Spinal cord (tissue), 10 donors: ENCODE data around the gene MSMO1. TPM values are rescaled to one million over a fixed set of nuclear protein-coding genes. Genes with fewer than 3 reads are reported as not detected.

Source experiments
- DNase-seq, 6 donors: peaks; one replicate each; pipeline versions ENCODE4 v3.0.0 to v3.0.0-alpha.2; 2013 to 2015; ENCODE audit warnings: low spot score in 6 of 6, low read depth in 4 of 6
- H3K27ac ChIP-seq: one replicate; pipeline ENCODE4 v1.5.1; 2013; ENCODE audit warnings: low read depth, low read length, control low read depth
- H3K27me3 ChIP-seq: one replicate; pipeline ENCODE4 v1.6.1; 2013; ENCODE audit warnings: low read length; ENCODE audit not compliant: control insufficient read depth, insufficient read depth
- H3K36me3 ChIP-seq: one replicate; pipeline ENCODE4 v1.6.1; 2013; ENCODE audit warnings: low read length; ENCODE audit not compliant: control insufficient read depth, insufficient read depth
- H3K4me1 ChIP-seq: one replicate; pipeline ENCODE4 v1.6.1; 2013; ENCODE audit warnings: low read length; ENCODE audit not compliant: control insufficient read depth, insufficient read depth
- H3K4me3 ChIP-seq: one replicate; pipeline ENCODE4 v1.5.1; 2013; ENCODE audit warnings: low read depth, low read length, control low read depth
- H3K9me3 ChIP-seq: one replicate; pipeline ENCODE4 v1.6.1; 2013; ENCODE audit warnings: low read length; ENCODE audit not compliant: control insufficient read depth, insufficient read depth
- WGBS: methylation state at CpG from one replicate; pipeline ENCODE4 v1.1.5; 2013; ENCODE audit warnings: missing lambda C conversion rate; ENCODE audit not compliant: insufficient coverage; 5-methylcytosine and 5-hydroxymethylcytosine counted together
- polyA plus RNA-seq, 2 donors: library from polyadenylated mRNA; unstranded; fragments of 120-200 nt; gene quantifications; one replicate each; pipeline ENCODE4 v1.2.1, GENCODE V29; 2013; ENCODE audit not compliant: insufficient read length in 2 of 2
- total RNA-seq, 2 donors: library from RNA; depleted of rRNA in 1 of 2; stranded (reverse); fragments of 120-200 nt in 1 of 2; fragments of >200 nt in 1 of 2; gene quantifications; one replicate each; pipeline versions ENCODE4 v1.2.3 to v1.2.4, GENCODE V29; 2013 to 2014
- donor health status: healthy.

Gene MSMO1
- total and polyA plus RNA-seq, 4 donors = 129 to 500 (median 184) TPM

- H3K9me3 ChIP-seq = no peaks in the 10 kb centered on the region
- no peaks in the 10 kb centered on the region for H3K4me1 ChIP-seq
- H3K36me3 ChIP-seq = no peaks in the 10 kb centered on the region
- DNase-seq = no peak
- H3K27ac ChIP-seq = no peak overlapping the region
- 95% methylated on average over 5 of the region's 5 CpGs for WGBS
- no peaks in the 10 kb centered on the region for H3K27me3 ChIP-seq
- no peak overlapping the region for H3K4me3 ChIP-seq
Observed at GRCh38 chr4:165351359-165352130, 24.1 kb downstream of the MSMO1 start.

- Histone ChIP-seq H3K9me3 (no peaks in the 10 kb centered on the region), H3K27ac (no peak overlapping the region), H3K4me3 (no peak overlapping the region), H3K36me3 (no peaks in the 10 kb centered on the region), H3K27me3 (no peaks in the 10 kb centered on the region), H3K4me1 (no peaks in the 10 kb centered on the region)
- DNase-seq = peak in 2 of 6 donors; percentile 83 to 87
- 0% methylated on average over 1 of the region's 2 CpGs for WGBS
Observed at GRCh38 chr4:165355900-165356300, 28.4 kb downstream of the MSMO1 start.

- no CpG with 5 or more reads among the region's 2 CpGs for WGBS
- no peak for DNase-seq
- Histone ChIP-seq H3K4me3 (no peak overlapping the region), H3K4me1 (no peaks in the 10 kb centered on the region), H3K36me3 (no peaks in the 10 kb centered on the region), H3K27ac (no peak overlapping the region), H3K27me3 (no peaks in the 10 kb centered on the region), H3K9me3 (no peaks in the 10 kb centered on the region)
Observed at GRCh38 chr4:165359506-165359905, 32.0 kb downstream of the MSMO1 start.

- no peaks in the 10 kb centered on the region for H3K36me3 ChIP-seq
- WGBS = 43% methylated on average over 1 of the region's 6 CpGs
- DNase-seq = no peak
Observed at GRCh38 chr4:165360041-165360695, 32.7 kb downstream of the MSMO1 start.

GRCh38 chr4:165360985-165361670 is 33.7 kb downstream of the MSMO1 start:
- Histone ChIP-seq H3K4me1 (no peaks in the 10 kb centered on the region), H3K36me3 (no peaks in the 10 kb centered on the region), H3K9me3 (no peaks in the 10 kb centered on the region), H3K27ac (no peak overlapping the region), H3K4me3 (no peak overlapping the region), H3K27me3 (no peaks in the 10 kb centered on the region)
- no peak for DNase-seq
- 87% methylated on average over 7 of the region's 7 CpGs for WGBS

More at GRCh38 chr4:165360041-165360695, 32.7 kb downstream of the MSMO1 start:
- no peak overlapping the region for H3K4me3 ChIP-seq
- no peak overlapping the region for H3K27ac ChIP-seq
- H3K9me3 ChIP-seq = no peaks in the 10 kb centered on the region
- H3K27me3 ChIP-seq = no peaks in the 10 kb centered on the region
- H3K4me1 ChIP-seq = no peaks in the 10 kb centered on the region

- Histone ChIP-seq H3K27me3 (no peaks in the 10 kb centered on the region), H3K36me3 (no peaks in the 10 kb centered on the region), H3K9me3 (no peaks in the 10 kb centered on the region), H3K4me3 (no peak overlapping the region), H3K27ac (no peak overlapping the region), H3K4me1 (no peaks in the 10 kb centered on the region)
- no peak for DNase-seq
- no CpG with 5 or more reads among the region's 2 CpGs for WGBS
Observed at GRCh38 chr4:165361810-165362209, 34.3 kb downstream of the MSMO1 start.

- H3K36me3 ChIP-seq = no peaks in the 10 kb centered on the region
- 42% methylated on average over 1 of the region's 2 CpGs for WGBS
- no peak overlapping the region for H3K27ac ChIP-seq
- no peak overlapping the region for H3K4me3 ChIP-seq
- H3K9me3 ChIP-seq = no peaks in the 10 kb centered on the region
- DNase-seq = no peak
- no peaks in the 10 kb centered on the region for H3K27me3 ChIP-seq
- no peaks in the 10 kb centered on the region for H3K4me1 ChIP-seq
Observed at GRCh38 chr4:165364452-165365080, 37.1 kb downstream of the MSMO1 start.

- DNase-seq = no peak
- no peaks in the 10 kb centered on the region for H3K27me3 ChIP-seq
- 90% methylated on average over 3 of the region's 4 CpGs for WGBS
- H3K36me3 ChIP-seq = no peaks in the 10 kb centered on the region
- no peaks in the 10 kb centered on the region for H3K4me1 ChIP-seq
- no peaks in the 10 kb centered on the region for H3K9me3 ChIP-seq
- no peak overlapping the region for H3K4me3 ChIP-seq
- no peak overlapping the region for H3K27ac ChIP-seq
Observed at GRCh38 chr4:165367040-165367439, 39.6 kb downstream of the MSMO1 start.

GRCh38 chr4:165368114-165368513 is 40.6 kb downstream of the MSMO1 start:
- DNase-seq = no peak
- Histone ChIP-seq H3K4me3 (no peak overlapping the region), H3K27ac (no peak overlapping the region), H3K36me3 (no peaks in the 10 kb centered on the region), H3K27me3 (no peaks in the 10 kb centered on the region), H3K9me3 (no peaks in the 10 kb centered on the region), H3K4me1 (no peaks in the 10 kb centered on the region)
- WGBS = 92% methylated on average over 1 of the region's 1 CpG
